Stomach (tissue), 4 donors: ENCODE measurements around the gene WNT6.

ENCODE experiments used
- CTCF ChIP-seq, 7 experiments: fragments of 450-650 bp in 4 of 7; fragments of 200-600 bp in 3 of 7; sonication (generic) in 3 of 7; IDR thresholded peaks; one replicate each; pipeline ENCODE4 v1.5.1; 2016 to 2019; ENCODE audit warnings: antibody characterized with exemption in 7 of 7, control low read depth in 2 of 7, mild to moderate bottlenecking in 1 of 7
- POLR2A ChIP-seq, 4 donors: fragments of 450-650 bp; IDR thresholded peaks; one replicate each; pipeline ENCODE4 v1.6.1; 2016; ENCODE audit warnings: antibody characterized with exemption in 4 of 4, control low read depth in 2 of 4, mild to moderate bottlenecking in 1 of 4, moderate library complexity in 1 of 4

GRCh38 chr2:218815649-218816048 lies 44.0 kb upstream of the WNT6 start:
- TF ChIP-seq CTCF (IDR thresholded peaks at IDR 0.05) (no peak), POLR2A (IDR thresholded peaks at IDR 0.05) (no peak)
